ENCODE results near the gene GALM.

- TF ChIP-seq POLR2AphosphoS5 (IDR thresholded peaks at IDR 0.05; ENCODE audit: low read depth, low read length): no peak
- TF ChIP-seq, protein P1, sequence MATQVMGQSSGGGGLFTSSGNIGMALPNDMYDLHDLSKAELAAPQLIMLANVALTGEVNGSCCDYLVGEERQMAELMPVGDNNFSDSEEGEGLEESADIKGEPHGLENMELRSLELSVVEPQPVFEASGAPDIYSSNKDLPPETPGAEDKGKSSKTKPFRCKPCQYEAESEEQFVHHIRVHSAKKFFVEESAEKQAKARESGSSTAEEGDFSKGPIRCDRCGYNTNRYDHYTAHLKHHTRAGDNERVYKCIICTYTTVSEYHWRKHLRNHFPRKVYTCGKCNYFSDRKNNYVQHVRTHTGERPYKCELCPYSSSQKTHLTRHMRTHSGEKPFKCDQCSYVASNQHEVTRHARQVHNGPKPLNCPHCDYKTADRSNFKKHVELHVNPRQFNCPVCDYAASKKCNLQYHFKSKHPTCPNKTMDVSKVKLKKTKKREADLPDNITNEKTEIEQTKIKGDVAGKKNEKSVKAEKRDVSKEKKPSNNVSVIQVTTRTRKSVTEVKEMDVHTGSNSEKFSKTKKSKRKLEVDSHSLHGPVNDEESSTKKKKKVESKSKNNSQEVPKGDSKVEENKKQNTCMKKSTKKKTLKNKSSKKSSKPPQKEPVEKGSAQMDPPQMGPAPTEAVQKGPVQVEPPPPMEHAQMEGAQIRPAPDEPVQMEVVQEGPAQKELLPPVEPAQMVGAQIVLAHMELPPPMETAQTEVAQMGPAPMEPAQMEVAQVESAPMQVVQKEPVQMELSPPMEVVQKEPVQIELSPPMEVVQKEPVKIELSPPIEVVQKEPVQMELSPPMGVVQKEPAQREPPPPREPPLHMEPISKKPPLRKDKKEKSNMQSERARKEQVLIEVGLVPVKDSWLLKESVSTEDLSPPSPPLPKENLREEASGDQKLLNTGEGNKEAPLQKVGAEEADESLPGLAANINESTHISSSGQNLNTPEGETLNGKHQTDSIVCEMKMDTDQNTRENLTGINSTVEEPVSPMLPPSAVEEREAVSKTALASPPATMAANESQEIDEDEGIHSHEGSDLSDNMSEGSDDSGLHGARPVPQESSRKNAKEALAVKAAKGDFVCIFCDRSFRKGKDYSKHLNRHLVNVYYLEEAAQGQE (IDR thresholded peaks at IDR 0.05; ENCODE audit: insufficient read depth in 1 of 2, low read depth in 2 of 2, low read length in 2 of 2): no peak
- no peak for TF ChIP-seq SIN3A (IDR thresholded peaks at IDR 0.05; ENCODE audit: borderline replicate concordance, insufficient read depth, low read length)
Observed at GRCh38 chr2:38671303-38671702, 5.4 kb downstream of the GALM start.

All from PFSK-1 (cell line).